CMK (cell line): Measurements from ENCODE around the gene SIDT2.
"Not testable (repeated sequence)": the region's sequence is repeated elsewhere in the genome, so short reads cannot be mapped to it uniquely, and the experiment has no call there.

Source experiments
- DNase-seq: peaks from one replicate; pipeline ENCODE4 v3.0.0-alpha.2; 2010; ENCODE audit warnings: low read depth

The SIDT2 gene

GRCh38 chr11:117178210-117179034 lies at the start of gene SIDT2:
TSS of gene SIDT2 (plus strand) at chr11:117178743. CDS start at chr11:117179264, 521 bp downstream.
- peak; percentile 55 for DNase-seq

- DNase-seq: not testable (repeated sequence)
Measured at GRCh38 chr11:117130396-117130795, 48.1 kb upstream of the SIDT2 start.

DNA sequence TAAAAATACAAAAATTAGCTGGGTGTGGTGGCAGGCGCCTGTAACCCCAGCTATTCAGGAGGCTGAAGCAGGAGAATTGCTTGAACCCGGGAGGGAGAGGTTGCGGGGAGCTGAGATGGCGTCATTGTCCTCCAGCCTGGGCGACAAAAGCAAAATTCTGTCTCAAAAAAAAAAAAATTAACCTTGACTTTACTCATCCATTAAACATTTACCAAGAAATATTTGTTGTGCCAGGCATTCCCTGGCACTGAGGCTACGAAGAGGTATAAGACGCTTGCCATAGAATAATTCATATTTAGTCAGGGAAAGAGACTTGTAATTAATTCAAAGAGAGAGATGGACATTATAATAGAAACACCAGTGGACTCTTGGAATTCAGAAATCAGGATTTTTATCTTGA lies 47.7 kb upstream of the SIDT2 start:
- no peak for DNase-seq

DNA sequence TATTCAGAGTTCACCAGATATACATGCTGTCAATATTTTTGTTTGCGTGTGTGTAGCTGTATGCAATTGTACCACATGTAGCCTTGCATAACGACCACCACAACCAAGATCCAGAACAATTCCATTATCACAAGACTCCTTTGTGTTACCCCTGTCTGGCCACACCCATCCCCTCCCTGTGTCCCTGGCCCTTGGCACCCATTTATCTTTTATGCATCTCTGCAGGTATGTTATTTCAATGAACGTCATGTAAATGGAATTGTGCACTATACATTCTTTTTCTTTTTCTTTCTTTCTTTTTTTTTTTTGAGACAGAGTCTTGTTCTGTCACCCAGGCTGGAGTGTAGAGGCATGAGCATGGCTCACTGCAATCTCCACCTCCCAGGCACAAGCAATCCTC lies 44.1 kb upstream of the SIDT2 start:
- no peak for DNase-seq

DNA sequence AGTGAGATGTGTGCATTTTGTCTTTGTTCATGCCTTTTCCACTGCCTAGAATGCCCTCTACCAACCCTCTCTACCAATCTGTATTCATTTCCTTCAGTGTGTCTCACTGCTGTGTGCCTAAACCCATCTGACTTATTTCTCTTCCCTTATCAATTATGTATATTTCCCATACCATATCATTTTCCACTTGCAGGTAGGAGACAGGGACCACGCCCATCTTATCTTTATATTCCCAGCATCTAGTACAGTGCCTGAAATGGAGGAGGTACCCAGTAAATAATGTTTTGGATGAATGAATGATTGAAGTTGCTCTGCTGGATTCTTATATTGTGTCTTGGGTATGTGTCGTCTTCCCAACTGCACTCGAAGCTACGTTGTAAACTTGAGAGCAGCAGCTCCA lies 43.6 kb upstream of the SIDT2 start:
- not testable (repeated sequence) for DNase-seq

- not testable (repeated sequence) for DNase-seq
Measured at GRCh38 chr11:117137223-117138086, 41.1 kb upstream of the SIDT2 start.

- DNase-seq: no peak
Measured at GRCh38 chr11:117143390-117143789, 35.2 kb upstream of the SIDT2 start.

GRCh38 chr11:117143871-117144476 lies 34.6 kb upstream of the SIDT2 start, which contains the start of gene PAFAH1B2:
TSS of gene PAFAH1B2 (plus strand) at chr11:117144287. CDS start at chr11:117152448, 8,161 bp downstream.
- DNase-seq: peak; percentile 89

DNA sequence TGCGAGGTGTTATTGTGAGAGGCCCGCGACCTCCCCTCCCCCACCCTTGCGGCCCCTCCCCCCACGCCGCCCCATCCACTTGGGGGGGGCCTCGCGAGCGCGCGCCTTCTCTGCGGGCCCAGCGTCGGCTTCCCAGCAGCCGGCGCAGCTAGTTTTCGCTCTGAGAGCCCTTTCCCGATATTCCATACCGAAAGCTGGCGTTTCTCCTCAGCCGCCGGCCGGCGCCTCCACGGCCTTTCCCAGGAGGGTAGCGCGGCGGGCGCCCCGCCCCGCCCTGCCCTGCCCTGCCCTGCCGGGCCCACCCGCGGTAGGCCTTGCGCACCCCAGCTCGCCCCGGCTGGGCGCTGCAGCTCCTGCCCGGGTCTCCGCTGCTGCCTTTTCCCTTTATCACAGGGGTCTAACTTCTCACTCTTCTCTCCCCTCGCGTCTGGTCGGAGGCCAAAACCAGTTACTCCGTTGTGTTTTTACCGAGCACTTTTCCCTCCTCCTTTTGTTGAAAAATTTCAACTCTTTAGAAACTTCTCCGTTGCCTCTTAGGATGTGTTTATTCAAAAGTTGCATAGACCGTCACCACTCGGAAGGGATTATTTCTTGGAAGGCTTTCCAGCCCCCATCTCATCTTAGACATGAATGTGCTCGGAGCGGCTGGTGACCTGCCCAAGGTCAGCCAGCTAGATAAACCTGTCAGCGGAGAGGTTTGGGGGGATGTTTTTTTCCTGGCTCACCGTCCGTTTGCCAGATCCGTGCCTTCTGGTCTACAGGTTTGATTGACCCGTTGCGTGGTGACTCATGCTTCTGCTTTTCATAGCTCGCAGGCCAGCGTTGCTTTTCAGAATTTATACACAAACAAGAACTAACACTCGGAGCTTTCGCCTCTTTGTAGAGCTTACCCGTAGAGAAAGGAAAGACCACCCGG lies 33.8 kb upstream of the SIDT2 start:
- no peak for DNase-seq

- DNase-seq: no peak
Measured at GRCh38 chr11:117145393-117145761, 33.2 kb upstream of the SIDT2 start.

DNA sequence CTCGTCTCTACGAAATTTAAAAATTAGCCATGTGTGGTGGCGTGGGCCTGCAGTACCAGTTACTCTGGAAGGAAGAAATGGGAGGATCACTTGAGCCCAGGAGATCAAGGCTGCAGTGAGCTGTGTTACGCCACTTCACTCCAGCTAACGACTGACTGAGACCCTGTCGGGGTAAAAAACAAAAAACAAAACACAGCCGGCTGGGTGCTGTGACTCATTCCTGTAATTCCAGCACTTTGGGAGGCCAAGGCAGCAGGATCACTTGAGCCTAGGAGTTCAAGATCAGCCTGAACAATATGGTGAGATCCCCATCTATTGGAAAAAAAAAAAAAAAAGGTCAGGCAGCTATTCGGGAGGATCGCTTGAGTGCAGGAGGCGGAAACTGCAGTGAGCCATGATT lies 32.0 kb upstream of the SIDT2 start:
- DNase-seq: no peak

DNA sequence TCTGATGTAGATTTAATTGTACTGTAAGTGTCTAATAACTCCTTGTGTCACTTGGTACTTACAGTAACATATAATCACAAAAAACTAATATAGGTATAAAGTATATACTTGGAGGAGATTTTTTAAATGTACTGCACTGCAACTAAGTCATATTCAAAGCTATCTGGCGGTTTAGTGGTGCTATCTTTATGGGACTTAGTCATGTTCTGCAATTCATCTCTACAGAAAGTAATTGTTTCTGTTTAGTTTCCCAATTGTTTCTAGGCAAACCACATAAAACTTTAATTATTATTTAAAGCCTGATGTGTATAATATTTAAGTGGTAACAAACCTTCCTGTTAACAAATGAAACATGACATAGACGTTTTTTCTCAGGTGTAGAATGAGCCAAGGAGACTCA lies 26.5 kb upstream of the SIDT2 start:
- no peak for DNase-seq

DNA sequence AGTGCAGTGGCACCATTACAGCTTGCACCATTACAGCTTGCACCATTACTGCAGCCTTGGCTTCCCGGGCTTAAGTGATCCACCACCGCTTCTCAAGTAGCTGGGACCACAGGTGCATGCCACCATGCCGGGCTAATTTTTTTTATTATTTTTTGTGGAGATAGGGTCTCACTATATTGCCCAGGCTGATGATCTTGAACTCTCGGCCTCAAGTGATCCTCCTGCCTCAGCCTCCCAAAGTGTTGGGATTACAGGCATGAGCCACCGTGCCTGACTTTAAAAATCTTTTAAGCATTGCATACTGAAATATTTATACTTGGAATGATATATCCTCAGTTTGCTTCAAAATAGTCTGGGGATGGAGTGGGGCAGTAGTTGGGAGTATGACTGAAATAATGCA lies 24.1 kb upstream of the SIDT2 start:
- DNase-seq: no peak

GRCh38 chr11:117157507-117157906 lies 21.0 kb upstream of the SIDT2 start:
- DNase-seq: no peak

DNA sequence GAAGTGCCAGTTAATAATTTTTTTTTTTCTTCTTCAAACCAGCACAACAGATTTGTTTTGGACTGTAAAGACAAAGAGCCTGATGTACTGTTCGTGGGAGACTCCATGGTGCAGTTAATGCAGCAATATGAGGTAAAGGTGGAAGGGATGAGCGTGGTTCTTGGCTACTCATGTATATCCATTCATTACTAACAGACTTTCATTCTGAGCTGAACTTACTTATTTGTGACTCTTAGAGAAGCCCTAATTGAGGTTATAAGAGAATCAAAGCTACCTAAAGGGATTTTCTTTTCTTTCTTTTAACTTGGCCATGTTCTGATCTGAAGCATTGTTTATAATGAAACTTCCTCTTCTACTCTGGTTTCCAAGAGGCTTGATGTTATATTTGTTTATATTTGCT lies 18.7 kb upstream of the SIDT2 start:
- no peak for DNase-seq

- no peak for DNase-seq
Measured at GRCh38 chr11:117160826-117161225, 17.7 kb upstream of the SIDT2 start.

DNA sequence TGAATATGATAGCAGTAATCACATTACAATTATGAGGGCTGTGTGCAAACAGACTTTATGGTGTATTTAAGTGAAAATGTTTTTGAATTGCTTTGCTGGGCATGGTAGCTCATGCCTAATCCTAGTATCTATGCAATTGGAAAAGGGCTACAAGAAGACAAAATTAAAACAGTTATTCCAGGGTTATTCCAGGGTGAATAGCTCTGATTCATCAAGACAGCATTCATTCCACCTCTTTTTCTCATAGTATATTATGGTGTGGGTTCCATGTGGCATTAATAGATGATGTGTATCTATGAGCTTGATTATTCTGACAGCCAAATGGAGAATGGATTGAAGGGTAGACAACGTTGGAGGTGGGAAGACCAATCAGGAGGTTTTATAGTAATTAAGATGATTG lies 12.1 kb upstream of the SIDT2 start:
- no peak for DNase-seq

- DNase-seq: no peak
Measured at GRCh38 chr11:117169736-117170135, 8.8 kb upstream of the SIDT2 start.

DNA sequence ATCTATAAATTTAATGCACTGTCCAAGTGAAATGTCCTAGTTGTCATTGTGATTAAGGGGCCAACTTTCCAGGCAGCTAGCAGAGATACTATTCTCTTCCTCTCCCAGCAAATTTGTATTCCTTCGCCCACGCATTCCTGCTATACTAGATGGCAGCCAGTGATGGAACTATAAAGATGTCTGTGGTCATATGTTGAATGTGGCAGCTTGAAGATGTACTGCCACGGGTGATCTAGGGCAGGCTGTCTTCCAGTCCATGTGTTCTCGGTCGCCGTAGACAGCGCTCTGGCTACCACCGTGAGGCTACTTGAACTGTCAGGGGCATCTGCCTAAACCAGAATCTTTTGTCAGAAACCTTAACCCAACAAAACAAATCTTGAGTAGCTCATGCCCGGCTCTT lies 8.3 kb upstream of the SIDT2 start:
- DNase-seq: no peak

DNA sequence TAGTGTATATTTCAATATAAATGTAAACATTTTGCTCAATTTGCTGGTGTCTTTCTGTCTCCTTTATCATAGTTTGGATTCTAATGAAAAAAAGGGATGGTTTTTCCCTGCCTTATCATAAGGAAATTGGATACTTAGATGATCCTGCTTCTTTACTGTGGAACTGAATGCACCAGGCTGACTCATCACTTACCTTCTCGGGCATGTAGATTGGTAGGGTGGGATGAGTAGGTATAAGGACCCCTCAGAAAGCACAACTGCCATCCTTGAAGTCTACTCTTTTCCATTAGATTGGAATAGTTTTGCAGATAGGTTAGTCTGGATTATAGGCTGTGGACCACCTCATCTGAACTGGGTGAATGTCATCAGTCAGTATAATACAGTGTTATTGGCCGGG lies 7.5 kb upstream of the SIDT2 start:
- no peak for DNase-seq

GRCh38 chr11:117171404-117172061 lies 7.0 kb upstream of the SIDT2 start:
- no peak for DNase-seq
